HCT116 (cell line): ENCODE measurements around the gene CDH11. TPM values are rescaled to one million over a fixed set of nuclear protein-coding genes. Genes with fewer than 3 reads are reported as not detected.

ENCODE experiments used
- ATAC-seq: fragments of 200-7000 bp; cut with Tn5 transposase; 2 replicates; pipeline ENCODE4 v1.9.1; 2020; ENCODE audit warnings: mild to moderate bottlenecking, moderate library complexity
- BruUV-seq: library from RNA; stranded (reverse); fragments of 400-500 nt; replicated peaks from 2 replicates; lab custom pipeline; 2021; lab: Mats Ljungman, UMichigan
- CTCF ChIA-PET: fragments of 300-600 bp; sonication (Branson Sonifier 250); formaldehyde crosslinking; loops from one replicate; lab custom pipeline; 2021; ENCODE audit warnings: antibody characterized with exemption; lab: Charles Lee
- POLR2A ChIA-PET: fragments of 300-600, 350-600 bp; sonication (Branson Sonifier 250); formaldehyde crosslinking; loops from one replicate; lab custom pipeline; 2021; ENCODE audit warnings: antibody characterized with exemption; lab: Charles Lee
- RAD21 ChIA-PET, 2 experiments: fragments of 300-600 bp; sonication (Branson Sonifier 250); formaldehyde crosslinking; loops; one replicate each; lab custom pipeline; 2023; ENCODE audit warnings: low total read pairs in 2 of 2; ENCODE audit not compliant: uncharacterized antibody in 2 of 2, unreplicated experiment in 2 of 2, low non-redundant PET in 1 of 2; lab: Charles Lee
- DNase-seq: peaks from one replicate; pipeline ENCODE4 v3.0.0-alpha.2; 2010; ENCODE audit warnings: low read depth, low spot score
- H2AFZ ChIP-seq: fragments of 200-600 bp; shearing (Covaris generic), sonication (generic); 2 replicates; pipeline ENCODE4 v1.6.1; 2017; ENCODE audit warnings: low read depth, mixed run types, mixed read lengths, antibody characterized with exemption, low read length; ENCODE audit not compliant: poor library complexity, severe bottlenecking
- H3K27ac ChIP-seq: 2 replicates; pipeline ENCODE4 v1.5.1; 2012; ENCODE audit warnings: low read depth, low read length
- H3K27me3 ChIP-seq: fragments of 200-600 bp; sonication (generic); 2 replicates; pipeline ENCODE4 v1.6.1; 2016; ENCODE audit warnings: mixed run types, low read length, mixed read lengths; ENCODE audit not compliant: insufficient read depth
- H3K36me3 ChIP-seq, 2 experiments: fragments of 200-500 bp in 1 of 2; fragments of 200-600 bp in 1 of 2; sonication (Bioruptor generic) in 1 of 2; sonication (generic) in 1 of 2; 2 replicates each; pipeline versions ENCODE4 v1.5.1 to v1.6.1; 2014 to 2016; ENCODE audit warnings: low read length in 2 of 2, inconsistent platforms in 1 of 2, mixed read lengths in 1 of 2, mixed run types in 1 of 2; ENCODE audit not compliant: insufficient read depth in 2 of 2, control insufficient read depth in 1 of 2
- H3K4me1 ChIP-seq, 2 experiments: fragments of 200-600 bp in 1 of 2; sonication (generic) in 1 of 2; 2 replicates each; pipeline versions ENCODE4 v1.5.1 to v1.6.1; 2012 to 2017; ENCODE audit warnings: low read length in 2 of 2, inconsistent platforms in 1 of 2, mild to moderate bottlenecking in 1 of 2, mixed read lengths in 1 of 2, mixed run types in 1 of 2, moderate library complexity in 1 of 2; ENCODE audit not compliant: insufficient read depth in 2 of 2, control insufficient read depth in 1 of 2
- H3K4me2 ChIP-seq: fragments of 200-600 bp; sonication (generic); 2 replicates; pipeline ENCODE4 v1.6.1; 2017; ENCODE audit warnings: mixed run types, low read length, mixed read lengths
- H3K4me3 ChIP-seq, 2 experiments: fragments of 200-600 bp in 1 of 2; sonication (generic) in 1 of 2; replicated peaks in 1 of 2; 2 replicates each; pipeline ENCODE4 v1.5.1; 2011 to 2016; ENCODE audit warnings: low read length in 2 of 2, control low read depth in 1 of 2, low read depth in 1 of 2, mild to moderate bottlenecking in 1 of 2, mixed read lengths in 1 of 2, mixed run types in 1 of 2
- H3K79me2 ChIP-seq: fragments of 200-600 bp; sonication (generic); 2 replicates; pipeline ENCODE4 v1.6.1; 2017; ENCODE audit warnings: mild to moderate bottlenecking, mixed run types, low read length, moderate library complexity, mixed read lengths; ENCODE audit not compliant: insufficient read depth
- H3K9ac ChIP-seq: fragments of 200-600 bp; sonication (generic); 2 replicates; pipeline ENCODE4 v1.6.1; 2016; ENCODE audit warnings: low read length, mixed read lengths
- H3K9me2 ChIP-seq: fragments of 200-600 bp; sonication (generic), shearing (Covaris generic); 2 replicates; pipeline ENCODE4 v1.6.1; 2017; ENCODE audit warnings: mixed run types, mild to moderate bottlenecking, moderate library complexity; ENCODE audit not compliant: insufficient read depth
- H3K9me3 ChIP-seq, 2 experiments: fragments of 200-500 bp in 1 of 2; fragments of 200-600 bp in 1 of 2; sonication (Bioruptor generic) in 1 of 2; sonication (generic) in 1 of 2; 2 replicates each; pipeline ENCODE4 v1.6.1; 2014 to 2017; ENCODE audit warnings: low read length in 2 of 2, mixed read lengths in 2 of 2, inconsistent platforms in 1 of 2, low read depth in 1 of 2, mild to moderate bottlenecking in 1 of 2, mixed run types in 1 of 2, moderate library complexity in 1 of 2; ENCODE audit not compliant: control insufficient read depth in 1 of 2, insufficient read depth in 1 of 2
- H4K20me1 ChIP-seq: fragments of 200-600 bp; sonication (generic), shearing (Covaris generic); 2 replicates; pipeline ENCODE4 v1.6.1; 2017; ENCODE audit warnings: mixed run types, mild to moderate bottlenecking, moderate library complexity; ENCODE audit not compliant: insufficient read depth
- CBX3 ChIP-seq: IDR thresholded peaks from 2 replicates; pipeline ENCODE4 v1.6.1; 2012; ENCODE audit warnings: low read depth
- CEBPB ChIP-seq: IDR thresholded peaks from 2 replicates; pipeline ENCODE4 v1.6.1; 2012; ENCODE audit warnings: low read depth
- EGR1 ChIP-seq: IDR thresholded peaks from 2 replicates; pipeline ENCODE4 v1.6.1; 2012; ENCODE audit warnings: low read depth
- JUND ChIP-seq: IDR thresholded peaks from 2 replicates; pipeline ENCODE4 v1.6.1; 2012
- POLR2AphosphoS5 ChIP-seq: IDR thresholded peaks from 2 replicates; pipeline ENCODE4 v1.6.1; 2011; ENCODE audit warnings: mild to moderate bottlenecking, low read depth, low read length, moderate library complexity
- RAD21 ChIP-seq: IDR thresholded peaks from 2 replicates; pipeline ENCODE4 v1.6.1; 2012; ENCODE audit warnings: low read depth, mild to moderate bottlenecking
- SP1 ChIP-seq: IDR thresholded peaks from 2 replicates; pipeline ENCODE4 v1.6.1; 2012; ENCODE audit warnings: low read depth
- SRF ChIP-seq: IDR thresholded peaks from 2 replicates; pipeline ENCODE4 v1.6.1; 2012; ENCODE audit warnings: low read depth
- YY1 ChIP-seq: IDR thresholded peaks from 2 replicates; pipeline ENCODE4 v1.6.1; 2011; ENCODE audit warnings: low read length, low read depth, moderate library complexity, mild to moderate bottlenecking; ENCODE audit not compliant: insufficient replicate concordance; ENCODE audit errors: extremely low read depth
- ZFX ChIP-seq: fragments of 450-650 bp; IDR thresholded peaks from 2 replicates; pipeline ENCODE4 v1.6.1; 2017
- ZNF274 ChIP-seq: fragments of 200-500 bp; sonication (Bioruptor generic); IDR thresholded peaks from 2 replicates; pipeline ENCODE4 v1.6.1; 2014; ENCODE audit warnings: mild to moderate bottlenecking, low read depth, low read length, inconsistent platforms
- intact Hi-C: fragments of 100-400 bp; cut with micrococcal nuclease; formaldehyde crosslinking; loops from 2 replicates; pipeline ENCODE4 v1.10.0; 2022
- total RNA-seq: library from RNA; stranded (reverse); gene quantifications from one replicate; pipeline ENCODE4 v1.2.1, GENCODE V29; 2021; ENCODE audit not compliant: unreplicated experiment
- TF ChIP-seq, protein P1 (sequence below), 3 experiments: fragments of 200-600 bp in 1 of 3; sonication (generic) in 1 of 3; IDR thresholded peaks in 2 of 3; conservative IDR thresholded peaks in 1 of 3; 2 replicates each; pipeline ENCODE4 v1.5.1; 2012 to 2017; ENCODE audit warnings: low read depth in 2 of 3, low read length in 2 of 3, antibody characterized with exemption in 1 of 3, borderline replicate concordance in 1 of 3, control low read depth in 1 of 3, mild to moderate bottlenecking in 1 of 3, mixed read lengths in 1 of 3, mixed run types in 1 of 3, moderate library complexity in 1 of 3; ENCODE audit not compliant: insufficient read depth in 1 of 3
- TF ChIP-seq, protein P2 (sequence below): IDR thresholded peaks from 2 replicates; pipeline ENCODE4 v1.6.1; 2012
- TF ChIP-seq, protein P3 (sequence below): IDR thresholded peaks from 2 replicates; pipeline ENCODE4 v1.6.1; 2012

CDH11 gene
- total RNA-seq, 1 experiment from 2014 or later = 0.52 TPM

DNA sequence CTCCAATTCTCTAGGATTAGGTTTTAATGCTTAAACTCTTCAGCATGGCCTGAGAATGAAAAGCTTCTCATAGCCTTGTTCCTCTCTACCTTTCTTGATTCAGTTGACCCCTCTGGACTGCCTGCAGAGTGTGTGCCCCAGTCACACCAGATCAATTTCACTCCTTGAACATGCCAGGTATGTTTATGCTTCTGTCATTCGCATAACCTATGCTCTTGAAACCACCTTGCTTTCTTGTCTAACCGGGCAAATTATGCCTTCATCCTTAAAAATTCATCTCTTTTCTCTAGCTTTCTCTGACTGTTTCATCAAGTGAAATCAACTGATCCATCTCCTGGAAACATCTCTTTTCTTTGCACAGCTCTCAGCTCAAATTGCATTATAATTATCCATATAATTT is 42.3 kb downstream of the CDH11 start:
- Histone ChIP-seq H3K4me1 (no peaks in the 10 kb centered on the region), H3K4me2 (no peak overlapping the region), H2AFZ (no peak overlapping the region), H3K79me2 (no peaks in the 10 kb centered on the region), H4K20me1 (no peaks in the 10 kb centered on the region), H3K36me3 (no peaks in the 10 kb centered on the region), H3K9ac (no peak overlapping the region), H3K27ac (no peak overlapping the region), H3K27me3 (no peaks in the 10 kb centered on the region), H3K9me3 (peaks cover 4 to 17% of the 10 kb centered on the region in 2 experiments; a peak in 2 of 4 replicates), H3K4me3 (no peak overlapping the region), H3K9me2 (no peaks in the 10 kb centered on the region)
- ATAC-seq (no peak), DNase-seq (no peak)
- CTCF ChIA-PET = no interaction called here
- RAD21 ChIA-PET = no interaction called here
- POLR2A ChIA-PET = no interaction called here
- intact Hi-C loops = no loop called here
- no TSS peak for BruUV-seq
- TF ChIP-seq, protein P1, sequence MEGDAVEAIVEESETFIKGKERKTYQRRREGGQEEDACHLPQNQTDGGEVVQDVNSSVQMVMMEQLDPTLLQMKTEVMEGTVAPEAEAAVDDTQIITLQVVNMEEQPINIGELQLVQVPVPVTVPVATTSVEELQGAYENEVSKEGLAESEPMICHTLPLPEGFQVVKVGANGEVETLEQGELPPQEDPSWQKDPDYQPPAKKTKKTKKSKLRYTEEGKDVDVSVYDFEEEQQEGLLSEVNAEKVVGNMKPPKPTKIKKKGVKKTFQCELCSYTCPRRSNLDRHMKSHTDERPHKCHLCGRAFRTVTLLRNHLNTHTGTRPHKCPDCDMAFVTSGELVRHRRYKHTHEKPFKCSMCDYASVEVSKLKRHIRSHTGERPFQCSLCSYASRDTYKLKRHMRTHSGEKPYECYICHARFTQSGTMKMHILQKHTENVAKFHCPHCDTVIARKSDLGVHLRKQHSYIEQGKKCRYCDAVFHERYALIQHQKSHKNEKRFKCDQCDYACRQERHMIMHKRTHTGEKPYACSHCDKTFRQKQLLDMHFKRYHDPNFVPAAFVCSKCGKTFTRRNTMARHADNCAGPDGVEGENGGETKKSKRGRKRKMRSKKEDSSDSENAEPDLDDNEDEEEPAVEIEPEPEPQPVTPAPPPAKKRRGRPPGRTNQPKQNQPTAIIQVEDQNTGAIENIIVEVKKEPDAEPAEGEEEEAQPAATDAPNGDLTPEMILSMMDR (IDR thresholded peaks at IDR 0.05 in 2 of 3, conservative IDR thresholded peaks at IDR 0.05 in 1 of 3; ENCODE audit: borderline replicate concordance in 1 of 3, insufficient read depth in 1 of 3, low read depth in 2 of 3, low read length in 2 of 3) = no peak
- TF ChIP-seq JUND (no peak), YY1 (no peak)

DNA sequence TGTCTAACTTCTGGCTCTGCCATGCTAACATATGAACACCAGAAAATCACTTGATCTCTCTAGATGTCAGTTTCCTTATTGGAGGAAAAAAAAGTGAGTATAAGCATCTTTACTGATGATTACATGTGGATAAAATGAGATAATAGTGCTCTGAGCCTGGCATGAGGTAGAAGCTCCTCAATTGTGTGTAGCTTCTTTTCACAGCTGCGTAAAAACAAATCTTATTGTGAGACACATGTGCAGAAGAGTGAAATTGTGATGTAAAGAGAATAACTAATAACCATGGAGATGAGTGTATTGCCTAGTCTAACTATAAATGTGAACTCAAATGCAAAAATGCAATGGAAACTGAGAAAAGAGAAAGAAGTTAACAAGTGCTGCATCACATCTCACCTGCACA is 44.7 kb downstream of the CDH11 start:
- no TSS peak for BruUV-seq
- CTCF ChIA-PET = no interaction called here
- TF ChIP-seq, protein P2, sequence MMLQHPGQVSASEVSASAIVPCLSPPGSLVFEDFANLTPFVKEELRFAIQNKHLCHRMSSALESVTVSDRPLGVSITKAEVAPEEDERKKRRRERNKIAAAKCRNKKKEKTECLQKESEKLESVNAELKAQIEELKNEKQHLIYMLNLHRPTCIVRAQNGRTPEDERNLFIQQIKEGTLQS = no peak
- TF ChIP-seq YY1 (no peak), ZFX (no peak), CBX3 (no peak), ZNF274 (no peak), EGR1 (no peak), SRF (no peak), JUND (no peak), SP1 (no peak), CEBPB (no peak), RAD21 (no peak), POLR2AphosphoS5 (no peak)
- TF ChIP-seq, protein P3, sequence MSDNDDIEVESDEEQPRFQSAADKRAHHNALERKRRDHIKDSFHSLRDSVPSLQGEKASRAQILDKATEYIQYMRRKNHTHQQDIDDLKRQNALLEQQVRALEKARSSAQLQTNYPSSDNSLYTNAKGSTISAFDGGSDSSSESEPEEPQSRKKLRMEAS = no peak
- H2AFZ ChIP-seq = no peak overlapping the region
- H3K4me2 ChIP-seq = no peak overlapping the region
- no peak overlapping the region for H3K4me3 ChIP-seq
- H3K79me2 ChIP-seq = no peaks in the 10 kb centered on the region
- peaks cover under 1 to 13% of the 10 kb centered on the region in 2 experiments; a peak in 2 of 4 replicates for H3K9me3 ChIP-seq
- H3K4me1 ChIP-seq = no peaks in the 10 kb centered on the region
- no peak for DNase-seq
- H3K27ac ChIP-seq = no peak overlapping the region
- H3K27me3 ChIP-seq = no peaks in the 10 kb centered on the region
- RAD21 ChIA-PET = no interaction called here
- no peak overlapping the region for H3K9ac ChIP-seq
- no peaks in the 10 kb centered on the region for H3K36me3 ChIP-seq
- intact Hi-C loops = no loop called here
- H3K9me2 ChIP-seq = no peaks in the 10 kb centered on the region
- POLR2A ChIA-PET = no interaction called here
- no peaks in the 10 kb centered on the region for H4K20me1 ChIP-seq
- no peak for ATAC-seq
